Neuron (in vitro differentiated cells): ENCODE results near the gene CCNJL.
"Not testable (repeated sequence)": the region's sequence is repeated elsewhere in the genome, so short reads cannot be mapped to it uniquely, and the experiment has no call there.

Experiments
- H2AFZ ChIP-seq: one replicate; pipeline ENCODE4 v1.6.1; 2013; ENCODE audit warnings: low read depth, mild to moderate bottlenecking, inconsistent platforms, low read length, moderate library complexity
- H3K27me3 ChIP-seq: one replicate; pipeline ENCODE4 v1.6.1; 2013; ENCODE audit warnings: low read length; ENCODE audit not compliant: insufficient read depth
- H3K36me3 ChIP-seq: one replicate; pipeline ENCODE4 v1.6.1; 2013; ENCODE audit warnings: low read length; ENCODE audit not compliant: insufficient read depth
- H3K4me1 ChIP-seq: one replicate; pipeline ENCODE4 v1.6.1; 2013; ENCODE audit warnings: low read length; ENCODE audit not compliant: insufficient read depth
- H3K4me3 ChIP-seq: 2 replicates; pipeline ENCODE4 v1.5.1; 2013; ENCODE audit warnings: mild to moderate bottlenecking, low read length, moderate library complexity
- H3K9me3 ChIP-seq: one replicate; pipeline ENCODE4 v1.6.1; 2013; ENCODE audit warnings: low read length

The CCNJL gene

DNA sequence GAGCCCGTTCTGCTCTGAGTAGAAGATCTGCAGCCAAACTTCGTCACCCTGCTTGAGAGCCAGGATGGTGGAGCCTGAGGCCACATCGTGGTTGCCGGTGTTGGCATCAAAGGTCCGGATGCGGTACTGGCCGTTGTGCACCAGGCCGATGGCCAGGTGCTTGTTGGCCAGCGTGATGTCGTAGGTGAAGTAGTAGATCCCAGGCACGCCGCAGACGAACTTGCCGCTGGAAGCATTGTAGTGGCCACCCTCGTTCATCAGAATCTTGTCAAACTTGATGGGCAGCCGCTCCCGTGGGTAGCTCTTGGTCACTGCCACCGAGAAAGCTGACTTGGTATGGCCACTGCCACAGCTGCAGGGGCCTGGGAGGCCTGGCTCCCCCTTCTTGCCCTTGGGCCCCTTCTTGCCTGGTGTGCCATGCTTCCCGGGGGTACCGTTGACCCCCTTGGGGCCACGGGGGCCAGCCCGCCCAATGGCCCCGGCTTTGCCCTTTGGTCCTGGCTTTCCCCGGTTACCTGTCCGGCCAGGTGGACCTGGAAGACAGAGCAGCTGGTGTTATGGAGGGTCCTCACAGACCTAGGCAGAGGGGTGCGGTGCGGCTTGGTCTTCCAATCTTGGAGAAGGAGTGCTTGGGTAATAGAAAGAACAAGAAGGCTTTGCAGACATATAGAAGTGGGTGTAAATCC lies 37.0 kb upstream of the CCNJL start:
- Histone ChIP-seq H2AFZ (no peak overlapping the region), H3K36me3 (no peaks in the 10 kb centered on the region), H3K4me3 (no peak overlapping the region), H3K27me3 (no peaks in the 10 kb centered on the region), H3K4me1 (peaks cover 4% of the 10 kb centered on the region), H3K9me3 (no peaks in the 10 kb centered on the region)

DNA sequence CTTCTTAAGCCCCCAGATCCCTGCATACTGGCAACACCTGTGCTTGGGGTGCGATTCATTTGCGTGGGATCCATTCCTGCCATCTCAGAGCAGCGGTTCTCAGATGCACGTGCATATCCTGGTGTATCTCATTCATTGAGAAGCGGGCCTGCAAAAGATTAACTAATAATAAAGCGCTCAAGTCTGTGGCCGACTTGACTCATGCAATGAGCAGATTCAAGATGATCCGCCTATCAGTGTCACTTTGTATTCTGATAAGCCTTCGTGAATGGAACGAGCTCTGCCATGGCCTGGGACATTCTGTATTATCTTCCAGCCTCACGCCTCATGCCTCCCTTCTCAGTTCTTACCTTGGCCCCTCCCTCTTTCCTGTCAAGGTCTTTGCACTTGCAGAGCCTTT lies 35.7 kb upstream of the CCNJL start:
- Histone ChIP-seq H3K4me1 (peaks cover 4% of the 10 kb centered on the region), H3K9me3 (no peaks in the 10 kb centered on the region), H3K27me3 (no peaks in the 10 kb centered on the region), H2AFZ (no peak overlapping the region), H3K4me3 (no peak overlapping the region), H3K36me3 (no peaks in the 10 kb centered on the region)

DNA sequence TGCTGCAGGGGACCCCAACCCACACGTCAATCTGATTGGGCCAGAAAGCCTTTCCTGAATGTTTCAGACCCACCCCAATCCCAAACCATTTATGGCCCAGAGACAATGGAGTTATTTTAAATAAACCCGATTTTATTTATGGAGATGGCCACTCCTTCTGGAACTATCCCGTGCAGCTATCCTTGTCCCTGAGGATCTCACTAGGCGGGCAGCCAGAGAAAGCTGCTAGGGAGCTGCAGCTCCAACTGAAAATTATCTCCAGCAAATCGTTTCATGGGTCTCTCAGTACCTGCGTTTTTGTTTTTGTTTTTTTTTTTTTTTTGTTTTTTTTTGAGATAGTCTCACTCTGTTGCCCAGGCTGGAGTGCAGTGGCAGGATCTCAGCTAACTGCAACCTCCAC lies 35.1 kb upstream of the CCNJL start:
- no peaks in the 10 kb centered on the region for H3K36me3 ChIP-seq
- H3K27me3 ChIP-seq: no peaks in the 10 kb centered on the region
- H3K4me3 ChIP-seq: no peak overlapping the region
- H2AFZ ChIP-seq: no peak overlapping the region
- peaks cover 4% of the 10 kb centered on the region for H3K4me1 ChIP-seq
- no peaks in the 10 kb centered on the region for H3K9me3 ChIP-seq

DNA sequence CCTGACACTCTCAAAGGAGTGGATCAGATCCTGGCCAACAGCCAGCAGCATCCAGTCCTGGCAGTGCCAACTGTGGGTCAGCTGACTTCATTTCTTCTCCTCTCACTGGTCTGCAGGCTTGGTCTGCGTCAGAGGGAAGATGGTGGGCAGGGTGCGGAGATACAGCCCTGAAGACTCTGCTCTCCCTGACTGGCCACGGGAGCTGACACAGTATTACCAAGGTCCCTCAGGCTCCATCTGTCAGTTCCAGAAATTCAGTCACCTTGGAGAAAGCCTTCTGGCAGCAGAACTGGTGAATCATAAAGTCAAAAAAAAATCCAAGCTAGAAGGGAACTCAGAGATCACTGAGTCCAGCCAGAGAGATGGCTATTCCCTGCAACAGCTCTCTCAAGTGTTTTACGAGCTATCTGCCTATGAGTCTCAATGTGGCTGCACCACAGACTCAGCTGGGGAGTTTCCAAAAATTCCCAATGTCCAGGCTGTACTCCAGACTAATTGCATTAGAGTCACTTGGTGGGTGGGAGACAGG lies 30.1 kb upstream of the CCNJL start:
- Histone ChIP-seq H3K36me3 (no peaks in the 10 kb centered on the region), H3K4me1 (peaks cover 4% of the 10 kb centered on the region), H2AFZ (no peak overlapping the region), H3K4me3 (no peak overlapping the region), H3K9me3 (no peaks in the 10 kb centered on the region), H3K27me3 (no peaks in the 10 kb centered on the region)

DNA sequence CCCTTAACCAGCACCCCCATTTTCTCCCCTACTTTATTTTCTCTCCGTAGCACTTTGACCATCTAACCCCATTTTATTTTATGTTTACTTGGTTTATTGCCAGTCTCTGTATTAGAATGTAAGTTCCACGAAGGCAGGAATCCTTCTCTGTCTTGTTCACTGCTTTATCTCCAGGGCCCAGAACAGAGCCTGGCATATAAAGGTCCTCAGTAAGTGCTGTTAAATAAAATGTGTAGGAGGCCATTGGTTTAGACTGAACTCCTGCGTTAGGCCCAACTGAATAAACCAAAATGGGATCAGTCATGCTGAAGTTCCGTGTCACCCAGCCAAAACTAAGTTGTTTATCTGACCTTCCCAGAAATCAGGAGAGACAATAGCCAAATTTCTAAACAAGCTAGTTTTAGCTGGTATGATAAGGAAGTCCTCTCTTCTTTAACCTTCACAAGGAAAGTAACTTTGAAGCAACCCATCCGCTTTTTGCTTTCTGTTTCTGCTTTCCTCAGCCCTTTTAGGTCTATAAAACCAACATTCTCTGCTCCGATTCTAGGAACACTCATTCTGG lies 29.0 kb upstream of the CCNJL start:
- Histone ChIP-seq H3K27me3 (no peaks in the 10 kb centered on the region), H3K4me1 (peaks cover 4% of the 10 kb centered on the region), H3K36me3 (no peaks in the 10 kb centered on the region), H3K4me3 (no peak overlapping the region), H2AFZ (no peak overlapping the region), H3K9me3 (no peaks in the 10 kb centered on the region)

DNA sequence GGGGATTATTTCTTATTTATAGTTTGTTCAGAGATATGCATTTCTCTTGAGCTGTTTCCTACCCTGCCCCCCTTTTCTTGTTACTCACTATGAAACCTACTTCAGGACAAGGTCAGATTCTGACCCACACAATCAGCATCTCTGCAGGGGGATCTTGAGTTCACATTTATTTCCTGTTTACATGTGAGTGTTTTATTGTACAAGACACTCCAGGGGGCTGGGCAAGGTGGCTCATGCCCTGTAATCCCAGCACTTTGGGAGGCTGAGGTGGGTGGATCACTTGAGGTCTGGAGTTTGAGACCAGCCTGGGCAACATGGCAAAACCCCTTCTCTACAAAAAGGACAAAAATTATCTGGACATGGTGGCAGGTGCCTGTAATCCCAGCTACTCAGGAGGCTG lies 28.1 kb upstream of the CCNJL start:
- not testable (repeated sequence) for H3K4me3 ChIP-seq, H3K4me1 ChIP-seq, H2AFZ ChIP-seq, H3K27me3 ChIP-seq, H3K9me3 ChIP-seq, H3K36me3 ChIP-seq

DNA sequence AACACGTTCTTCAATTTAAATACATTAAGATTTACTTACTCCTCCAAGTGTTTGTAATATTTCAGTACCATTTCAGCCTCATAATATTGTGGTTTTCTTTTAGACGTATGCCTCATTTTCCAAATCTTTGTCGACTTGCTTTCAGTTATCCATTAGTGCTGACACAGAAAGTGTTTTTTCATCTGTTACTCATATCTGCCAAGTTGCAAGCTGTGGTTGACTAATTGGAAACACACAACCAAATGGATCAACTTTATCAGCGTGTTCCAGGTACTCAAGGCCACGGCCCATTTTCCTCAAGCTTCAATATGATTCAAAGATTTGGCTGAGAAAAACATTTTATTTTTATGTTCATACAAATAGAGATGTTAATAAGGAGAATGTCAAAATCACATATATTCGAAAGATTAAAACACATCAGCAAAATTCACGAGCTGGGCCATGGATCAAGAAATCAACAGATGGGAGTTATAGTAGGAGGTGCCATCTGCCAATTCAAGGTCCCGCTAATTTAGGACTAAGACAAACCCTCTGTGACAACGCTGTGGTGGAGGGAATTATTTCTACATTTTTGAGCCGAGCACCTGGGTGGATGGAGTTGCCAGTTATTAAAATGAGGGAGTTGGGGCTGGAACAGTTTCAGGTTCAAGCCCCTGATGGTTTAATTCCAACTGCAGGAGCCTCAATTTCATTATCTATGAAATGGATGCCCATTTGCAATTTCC lies 27.2 kb upstream of the CCNJL start:
- H3K9me3 ChIP-seq: no peaks in the 10 kb centered on the region
- no peaks in the 10 kb centered on the region for H3K4me1 ChIP-seq
- no peak overlapping the region for H2AFZ ChIP-seq
- no peaks in the 10 kb centered on the region for H3K27me3 ChIP-seq
- no peaks in the 10 kb centered on the region for H3K36me3 ChIP-seq
- no peak overlapping the region for H3K4me3 ChIP-seq

DNA sequence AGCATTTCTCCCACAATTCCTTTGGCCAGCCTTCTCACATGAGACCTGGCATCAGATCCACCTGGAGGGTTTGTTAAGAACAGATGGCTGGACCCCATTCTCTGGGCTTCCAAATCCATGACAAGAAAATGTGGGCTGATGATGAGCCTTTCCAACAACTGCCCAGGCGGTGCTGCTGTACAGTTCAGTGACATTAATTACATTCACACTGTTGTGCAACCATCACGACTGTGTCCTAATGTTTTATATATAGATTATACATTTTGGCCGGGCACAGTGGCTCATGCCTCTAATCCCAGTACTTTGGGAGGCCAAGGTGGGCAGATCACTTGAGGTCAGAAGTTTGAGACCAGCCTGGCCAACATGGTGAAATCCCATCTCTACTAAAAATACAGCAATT lies 22.4 kb upstream of the CCNJL start:
- not testable (repeated sequence) for H3K9me3 ChIP-seq

DNA sequence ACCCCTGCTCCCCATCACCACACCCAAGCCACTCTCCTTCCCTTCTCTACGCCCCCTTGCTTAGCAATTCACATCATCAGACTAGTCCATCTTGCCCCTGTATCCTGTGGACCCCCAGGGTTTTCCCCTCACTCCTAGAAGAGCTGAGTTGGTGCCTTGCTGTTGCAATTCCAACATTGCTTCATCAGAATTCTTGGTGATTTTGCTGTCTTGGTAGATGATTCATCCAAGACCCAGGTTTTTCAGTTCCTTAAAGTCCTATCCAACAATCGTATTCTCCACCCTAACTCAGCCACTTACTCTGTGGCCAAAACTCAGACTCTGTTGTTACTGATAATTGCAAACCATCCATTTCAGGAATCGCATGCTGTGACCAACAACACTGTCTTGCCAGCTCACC lies 21.4 kb upstream of the CCNJL start:
- H3K4me1 ChIP-seq: no peaks in the 10 kb centered on the region
- H2AFZ ChIP-seq: no peak overlapping the region
- H3K36me3 ChIP-seq: no peaks in the 10 kb centered on the region
- no peaks in the 10 kb centered on the region for H3K27me3 ChIP-seq
- H3K4me3 ChIP-seq: no peak overlapping the region
- H3K9me3 ChIP-seq: no peaks in the 10 kb centered on the region

More for the DNA sequence above, 22.4 kb upstream of the CCNJL start:
- not testable (repeated sequence) for H3K4me1 ChIP-seq, H3K36me3 ChIP-seq, H3K27me3 ChIP-seq, H2AFZ ChIP-seq, H3K4me3 ChIP-seq

DNA sequence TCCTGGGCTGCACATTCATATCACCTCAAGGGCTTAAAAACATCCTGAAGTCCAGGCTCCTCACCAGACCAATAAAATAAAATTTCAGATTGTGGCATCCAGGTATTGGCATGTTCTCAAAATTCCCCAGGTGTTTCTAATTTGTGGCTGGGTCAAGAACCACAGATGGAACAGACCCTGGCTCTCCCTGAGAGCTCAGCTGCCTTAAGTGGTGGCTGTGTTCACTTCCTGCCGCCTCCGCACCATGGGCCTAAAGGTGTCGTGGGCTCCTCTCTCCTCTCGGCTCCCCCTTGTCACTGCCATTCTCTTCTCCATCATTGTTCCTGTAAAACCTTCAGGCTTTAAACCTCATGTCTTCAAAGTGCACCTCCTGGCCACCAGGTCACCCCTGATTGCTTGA lies 17.8 kb upstream of the CCNJL start:
- Histone ChIP-seq H2AFZ (no peak overlapping the region), H3K4me3 (no peak overlapping the region), H3K27me3 (no peaks in the 10 kb centered on the region), H3K36me3 (no peaks in the 10 kb centered on the region), H3K9me3 (no peaks in the 10 kb centered on the region), H3K4me1 (no peaks in the 10 kb centered on the region)

DNA sequence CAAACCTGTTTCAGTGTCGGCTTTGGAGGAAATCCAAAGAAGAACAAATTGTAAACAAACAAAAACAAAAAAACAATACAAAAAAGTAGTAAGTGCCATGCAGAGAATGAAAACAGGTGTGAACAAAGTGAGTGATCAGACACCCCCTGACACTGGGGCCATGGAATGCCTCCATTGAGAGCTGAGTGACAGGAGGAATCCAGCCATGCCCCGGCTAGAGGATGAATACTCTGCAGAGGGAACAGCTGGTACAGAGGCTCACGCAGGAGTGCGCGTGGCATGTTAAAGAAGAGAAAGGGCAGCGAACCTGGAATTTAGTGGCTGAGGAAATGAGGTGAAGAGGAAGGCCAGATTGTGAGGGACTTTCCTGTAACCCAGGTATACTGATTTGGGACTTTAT lies 15.5 kb upstream of the CCNJL start:
- Histone ChIP-seq H3K27me3 (no peaks in the 10 kb centered on the region), H3K4me3 (no peak overlapping the region), H3K36me3 (no peaks in the 10 kb centered on the region), H3K9me3 (no peaks in the 10 kb centered on the region), H3K4me1 (no peaks in the 10 kb centered on the region), H2AFZ (no peak overlapping the region)

DNA sequence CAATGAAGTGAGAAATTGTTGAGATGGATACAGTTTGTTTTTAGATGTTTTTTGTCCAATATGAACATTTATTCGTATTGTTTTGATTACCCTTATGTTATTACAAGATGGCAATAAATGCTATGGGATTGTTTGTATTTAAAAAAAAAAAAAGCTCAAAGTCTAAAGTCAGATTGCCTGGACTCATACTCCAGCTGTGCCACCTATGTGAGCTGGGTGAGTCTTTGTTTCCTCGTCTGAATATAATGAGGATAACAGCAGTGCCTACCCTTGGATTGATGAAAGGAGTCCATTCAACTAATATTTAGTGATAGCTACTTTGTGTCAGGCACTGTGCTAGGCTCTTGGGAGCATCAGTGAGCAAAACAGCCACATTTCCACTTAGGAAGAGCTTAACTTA lies 14.6 kb upstream of the CCNJL start:
- H3K4me3 ChIP-seq: no peak overlapping the region
- H3K27me3 ChIP-seq: no peaks in the 10 kb centered on the region
- no peaks in the 10 kb centered on the region for H3K9me3 ChIP-seq
- no peaks in the 10 kb centered on the region for H3K4me1 ChIP-seq
- no peaks in the 10 kb centered on the region for H3K36me3 ChIP-seq
- no peak overlapping the region for H2AFZ ChIP-seq

DNA sequence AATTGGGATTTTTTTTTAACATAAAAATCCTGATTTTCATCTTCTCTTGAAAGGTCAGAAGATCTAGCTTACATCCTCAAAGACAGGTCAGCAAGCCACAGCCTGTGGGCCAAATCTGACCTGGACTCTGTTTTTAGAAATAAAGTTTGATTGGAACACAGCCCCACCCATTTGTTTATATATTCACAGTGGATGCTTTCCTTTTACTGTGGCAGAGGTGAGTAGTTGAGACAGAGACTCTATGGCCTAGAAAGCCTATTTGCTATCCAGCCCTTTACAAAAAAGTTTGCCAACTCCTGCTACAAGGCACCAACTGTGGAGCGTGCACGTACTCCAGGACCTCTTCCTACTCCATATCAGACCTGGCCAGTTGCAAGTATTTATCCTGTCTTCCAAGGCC lies 13.4 kb upstream of the CCNJL start:
- Histone ChIP-seq H3K27me3 (no peaks in the 10 kb centered on the region), H2AFZ (no peak overlapping the region), H3K36me3 (no peaks in the 10 kb centered on the region), H3K4me1 (no peaks in the 10 kb centered on the region), H3K9me3 (no peaks in the 10 kb centered on the region), H3K4me3 (no peak overlapping the region)
